HG03135 (cell line): Measurements from ENCODE around the gene CDK5RAP1.
"Not testable (repeated sequence)": the region's sequence is repeated elsewhere in the genome, so short reads cannot be mapped to it uniquely, and the experiment has no call there.

Source experiments
- ATAC-seq: cut with Tn5 transposase; IDR thresholded peaks from one replicate; pipeline ENCODE4 v1.9.1; 2021; ENCODE audit warnings: mild to moderate bottlenecking, moderate library complexity; ENCODE audit not compliant: unreplicated experiment

CDK5RAP1 gene, protein sequence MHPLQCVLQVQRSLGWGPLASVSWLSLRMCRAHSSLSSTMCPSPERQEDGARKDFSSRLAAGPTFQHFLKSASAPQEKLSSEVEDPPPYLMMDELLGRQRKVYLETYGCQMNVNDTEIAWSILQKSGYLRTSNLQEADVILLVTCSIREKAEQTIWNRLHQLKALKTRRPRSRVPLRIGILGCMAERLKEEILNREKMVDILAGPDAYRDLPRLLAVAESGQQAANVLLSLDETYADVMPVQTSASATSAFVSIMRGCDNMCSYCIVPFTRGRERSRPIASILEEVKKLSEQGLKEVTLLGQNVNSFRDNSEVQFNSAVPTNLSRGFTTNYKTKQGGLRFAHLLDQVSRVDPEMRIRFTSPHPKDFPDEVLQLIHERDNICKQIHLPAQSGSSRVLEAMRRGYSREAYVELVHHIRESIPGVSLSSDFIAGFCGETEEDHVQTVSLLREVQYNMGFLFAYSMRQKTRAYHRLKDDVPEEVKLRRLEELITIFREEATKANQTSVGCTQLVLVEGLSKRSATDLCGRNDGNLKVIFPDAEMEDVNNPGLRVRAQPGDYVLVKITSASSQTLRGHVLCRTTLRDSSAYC

GRCh38 chr20:33401184-33401920, at the start of gene CDK5RAP1:
Gene CDK5RAP1, minus strand, starts transcription at chr20:33401519. Its CDS starts 4,455 bp downstream, at chr20:33397064.
- ATAC-seq: peak; percentile 74

GRCh38 chr20:33450867-33451266, 49.5 kb upstream of the CDK5RAP1 start:
- no peak for ATAC-seq

DNA sequence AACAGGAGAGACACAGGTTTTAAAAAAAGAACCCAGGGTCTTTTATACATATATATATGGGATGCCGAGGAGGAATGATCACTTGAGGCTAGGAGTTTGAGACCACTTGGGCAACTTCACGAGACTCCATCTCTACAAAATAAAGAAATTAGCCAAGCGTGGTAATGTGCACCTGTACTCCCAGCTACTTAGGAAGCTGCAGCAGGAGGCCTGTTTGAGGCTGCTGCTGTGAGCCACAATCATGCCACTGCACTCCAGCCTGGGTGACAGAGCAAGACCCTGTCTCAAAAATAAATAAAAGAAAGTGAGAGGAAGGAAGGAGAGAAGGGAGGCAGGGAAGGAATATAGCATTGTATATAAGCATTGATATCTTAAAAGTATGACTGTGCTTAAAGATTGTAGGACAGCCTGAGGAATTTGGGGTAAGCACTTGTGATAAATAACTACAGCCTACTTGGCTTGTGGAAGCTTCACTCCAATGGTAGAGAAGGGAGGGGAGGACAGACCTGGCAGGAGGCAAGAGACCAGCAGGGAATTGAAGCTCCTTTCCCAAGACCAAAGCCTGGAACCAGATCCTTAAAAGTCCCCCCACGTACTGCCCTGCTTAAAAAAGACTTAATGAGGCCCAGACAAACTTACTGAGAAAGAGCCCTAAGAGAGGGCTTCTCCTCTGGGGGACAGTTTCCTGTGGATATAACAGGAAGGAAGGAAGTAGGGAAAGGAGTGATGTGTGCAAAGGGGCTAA, 44.7 kb upstream of the CDK5RAP1 start:
- no peak for ATAC-seq

GRCh38 chr20:33444797-33445560, 43.7 kb upstream of the CDK5RAP1 start:
- ATAC-seq: no peak

- peak; percentile 65 for ATAC-seq
Observed at GRCh38 chr20:33443512-33444239, 42.4 kb upstream of the CDK5RAP1 start, which contains the start of gene SNTA1. Gene SNTA1, minus strand, starts transcription at chr20:33443763. Its CDS starts 143 bp downstream, at chr20:33443620.

- peak; percentile 23 for ATAC-seq
Observed at GRCh38 chr20:33443006-33443511, 41.7 kb upstream of the CDK5RAP1 start.

- no peak for ATAC-seq
Observed at GRCh38 chr20:33442136-33443005, 41.1 kb upstream of the CDK5RAP1 start.

GRCh38 chr20:33441142-33441955, 40.0 kb upstream of the CDK5RAP1 start:
- no peak for ATAC-seq

DNA sequence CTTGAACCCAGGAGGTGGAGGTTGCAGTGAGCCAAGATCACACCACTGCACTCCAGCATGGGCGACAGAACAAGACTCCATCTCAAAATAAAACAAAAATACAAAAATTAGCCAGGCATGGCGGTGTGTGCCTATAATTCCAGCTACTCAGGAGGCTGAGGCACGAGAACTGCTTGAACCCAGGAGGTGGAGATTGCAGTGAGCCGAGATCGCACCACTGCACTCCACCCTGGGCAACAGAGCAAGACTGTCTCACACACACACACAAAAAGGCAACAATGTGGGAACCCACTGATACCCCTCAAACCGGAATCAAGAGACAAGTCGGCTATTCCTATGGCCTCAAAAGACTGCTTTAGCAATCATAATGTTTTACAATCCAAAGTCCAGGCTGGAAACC, 39.2 kb upstream of the CDK5RAP1 start:
- ATAC-seq: not testable (repeated sequence)

DNA sequence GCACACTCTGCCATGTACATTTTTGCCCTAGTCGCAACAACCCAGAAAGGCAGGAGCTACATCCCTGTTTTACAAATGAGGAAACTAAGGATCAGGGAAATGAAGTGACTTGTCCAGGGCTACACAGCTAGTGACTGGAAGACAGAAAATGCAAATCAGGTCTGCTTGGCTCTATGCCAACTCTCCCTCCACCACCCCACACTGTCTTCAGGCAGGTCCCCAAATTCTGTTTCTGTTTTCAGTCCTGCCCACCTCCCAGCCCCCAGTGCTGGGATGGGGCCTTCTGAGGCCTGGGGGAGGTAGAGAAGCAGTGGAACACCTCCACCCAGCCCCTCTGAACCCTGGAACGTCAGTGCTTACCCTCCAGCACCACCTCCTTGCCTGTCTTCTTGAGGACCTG, 37.2 kb upstream of the CDK5RAP1 start:
- no peak for ATAC-seq

DNA sequence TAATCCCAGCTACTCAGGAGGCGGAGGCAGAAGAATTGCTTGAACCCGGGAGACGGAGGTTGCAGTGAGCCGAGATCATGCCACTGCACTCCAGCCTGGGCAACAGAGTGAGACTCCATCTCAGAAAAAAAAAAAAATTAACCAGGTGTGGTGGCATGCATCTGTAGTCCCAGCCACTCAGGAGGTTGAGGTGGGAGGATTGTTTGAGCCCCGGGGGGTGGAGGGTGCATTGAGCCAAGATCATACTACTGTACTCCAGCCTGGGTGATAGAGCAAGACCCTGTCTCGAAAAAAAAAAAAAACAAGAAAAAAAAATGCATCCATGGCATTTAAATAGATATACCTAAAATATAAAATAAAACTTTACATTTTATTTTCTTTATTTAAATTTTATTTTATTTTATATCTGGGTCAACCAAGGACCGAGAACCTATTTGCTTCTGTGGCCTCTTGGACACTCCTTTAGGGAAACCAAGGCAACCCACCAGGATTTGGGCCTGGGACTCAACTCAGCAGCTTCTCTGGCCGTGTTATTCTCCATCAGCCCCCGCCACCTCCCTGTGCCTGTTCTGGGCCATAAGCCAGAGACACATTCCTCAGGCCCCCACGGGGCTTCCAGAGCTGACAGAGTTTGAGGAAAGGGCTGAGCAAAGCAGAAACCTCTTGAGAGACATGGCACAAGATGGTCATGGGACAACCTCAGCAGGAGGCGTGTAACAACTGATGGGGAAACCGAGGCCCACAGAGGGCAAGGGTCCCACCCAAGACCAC, 36.0 kb upstream of the CDK5RAP1 start:
- no peak for ATAC-seq

- ATAC-seq: no peak
Observed at GRCh38 chr20:33434434-33434833, 33.1 kb upstream of the CDK5RAP1 start.

- ATAC-seq: no peak
Observed at GRCh38 chr20:33433465-33434234, 32.3 kb upstream of the CDK5RAP1 start.

GRCh38 chr20:33431797-33432381, 30.6 kb upstream of the CDK5RAP1 start:
- no peak for ATAC-seq

DNA sequence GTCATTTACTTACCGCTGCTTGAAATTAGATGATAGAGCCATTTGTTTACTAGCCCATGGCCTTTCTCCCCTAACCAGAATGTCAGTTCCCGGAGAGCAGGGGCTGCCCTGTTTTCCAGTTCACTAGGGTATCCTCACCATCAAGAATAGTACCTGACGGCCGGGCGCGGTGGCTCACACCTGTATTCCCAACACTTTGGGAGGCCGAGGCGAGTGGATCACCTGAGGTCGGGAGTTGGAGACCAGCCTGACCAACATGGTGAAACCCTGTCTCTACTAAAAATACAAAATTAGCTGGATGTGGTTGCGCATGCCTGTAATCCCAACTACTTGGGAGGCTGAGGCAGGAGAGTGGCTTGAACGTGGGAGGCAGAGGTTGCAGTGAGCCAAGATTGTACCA, 22.6 kb upstream of the CDK5RAP1 start:
- ATAC-seq: not testable (repeated sequence)
